ENCODE results near the gene IL17F. TPM values are rescaled to one million over a fixed set of nuclear protein-coding genes. Genes with fewer than 3 reads are reported as not detected.

Gene IL17F
- total RNA-seq, 2 experiments from 2014 or later: not detected

GRCh38 chr6:52288216-52288615 is 43.9 kb upstream of the IL17F start:
- DNase-seq (ENCODE audit: low spot score): no peak
- Histone ChIP-seq H3K4me3 (ENCODE audit: low read depth, low read length, poor library complexity, severe bottlenecking) (no peak overlapping the region), H3K27ac (ENCODE audit: low read depth, low read length, poor library complexity, severe bottlenecking) (no peak overlapping the region), H3K9me2 (ENCODE audit: insufficient read depth, low read length) (no peaks in the 10 kb centered on the region), H3K4me2 (ENCODE audit: low read length) (no peak overlapping the region), H2AFZ (ENCODE audit: low read length) (no peak overlapping the region), H3K9me3 (ENCODE audit: low read length) (no peaks in the 10 kb centered on the region), H4K20me1 (ENCODE audit: insufficient read depth, low read length) (peaks cover 5% of the 10 kb centered on the region; the same call in 1 of the 2 replicates), H3K4me1 (ENCODE audit: insufficient read depth, low read length, poor library complexity, severe bottlenecking) (peaks cover 35% of the 10 kb centered on the region), H3K79me2 (ENCODE audit: insufficient read depth, low read depth, low read length) (peaks cover 19% of the 10 kb centered on the region), H3K36me3 (ENCODE audit: insufficient read depth, low read length) (peaks cover 11% of the 10 kb centered on the region)
- no peak for TF ChIP-seq EZH2phosphoT487 (IDR thresholded peaks at IDR 0.05; ENCODE audit: borderline replicate concordance, low read depth, low read length)
- TF ChIP-seq CTCF (conservative IDR thresholded peaks at IDR 0.05; ENCODE audit: low read length): no peak
- POLR2A ChIA-PET: interaction anchor here (0.6 to 8.9 kb wide), 2 partner anchors 19 to 257 kb away, joined by 3 to 122 read pairs; no protein-coding TSS in a partner anchor
- intact Hi-C loops (cut with micrococcal nuclease; ENCODE audit: unreplicated experiment): loop anchor here (5.0 kb wide), 1 partner anchor 289 kb away; the partner anchor contains the start of gene TRAM2
- no TSS peak for BruUV-seq (replicated peaks)
- CTCF ChIA-PET (ENCODE audit: unreplicated experiment): no interaction called here

DNA sequence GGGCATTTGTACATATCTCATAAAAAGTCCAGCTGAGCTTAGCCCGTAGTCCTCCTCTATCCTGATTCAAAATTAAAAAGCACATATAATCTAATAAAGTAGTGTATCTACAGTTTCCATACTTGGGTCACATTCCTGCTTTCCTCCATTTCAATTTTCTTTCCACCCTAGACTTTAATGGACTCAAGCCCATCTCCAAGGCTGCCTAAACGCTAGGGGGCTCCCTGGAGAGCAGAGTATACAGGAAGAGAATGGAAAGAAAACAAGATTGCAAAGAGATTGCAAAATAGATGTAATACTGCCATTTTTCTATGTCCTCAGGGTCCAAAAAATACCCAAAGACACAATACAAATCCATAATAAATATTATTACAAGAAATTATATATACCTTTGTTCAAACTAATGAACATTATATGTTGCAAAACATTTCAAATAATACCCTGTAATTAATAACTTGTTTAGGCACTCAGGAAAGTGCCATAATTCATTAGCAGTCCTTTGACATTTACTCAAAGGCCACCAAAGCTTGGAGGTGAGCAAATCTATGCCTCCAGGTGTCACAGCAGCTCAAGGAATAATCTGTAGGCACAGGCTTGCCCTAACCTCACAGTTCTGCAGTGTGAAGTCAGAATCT is 42.6 kb upstream of the IL17F start:
- Histone ChIP-seq H3K4me3 (ENCODE audit: low read depth, low read length, poor library complexity, severe bottlenecking) (peak overlapping the region; percentile 85), H3K27ac (ENCODE audit: low read depth, low read length, poor library complexity, severe bottlenecking) (peak overlapping the region; percentile 90), H3K4me2 (ENCODE audit: low read length) (peak overlapping the region; percentile 71), H4K20me1 (ENCODE audit: insufficient read depth, low read length) (peaks cover 16% of the 10 kb centered on the region; the same call in 1 of the 2 replicates), H2AFZ (ENCODE audit: low read length) (peak overlapping the region; percentile 71; the same call in 1 of the 2 replicates), H3K4me1 (ENCODE audit: insufficient read depth, low read length, poor library complexity, severe bottlenecking) (peaks cover 41% of the 10 kb centered on the region), H3K9me2 (ENCODE audit: insufficient read depth, low read length) (no peaks in the 10 kb centered on the region), H3K79me2 (ENCODE audit: insufficient read depth, low read depth, low read length) (peaks cover 32% of the 10 kb centered on the region), H3K9me3 (ENCODE audit: low read length) (no peaks in the 10 kb centered on the region), H3K36me3 (ENCODE audit: insufficient read depth, low read length) (peaks cover 24% of the 10 kb centered on the region)
- CTCF ChIA-PET (ENCODE audit: unreplicated experiment): interaction anchor here (0.5 to 3.5 kb wide), 8 partner anchors 15 to 422 kb away, joined by 3 to 16 read pairs (median 4); partner anchors contain the start of gene PAQR8
- no TSS peak for BruUV-seq (replicated peaks)
- intact Hi-C loops (cut with micrococcal nuclease; ENCODE audit: unreplicated experiment): loop anchor here (1.0 to 5.0 kb wide), 2 partner anchors 112 to 290 kb away; partner anchors contain the start of gene TRAM2
- peak; percentile 96 for TF ChIP-seq CTCF (conservative IDR thresholded peaks at IDR 0.05; ENCODE audit: low read length)
- no peak for TF ChIP-seq EZH2phosphoT487 (IDR thresholded peaks at IDR 0.05; ENCODE audit: borderline replicate concordance, low read depth, low read length)
- DNase-seq (ENCODE audit: low spot score): peak; percentile 80
- POLR2A ChIA-PET: interaction anchor here (0.5 to 8.9 kb wide), 15 partner anchors 7 to 381 kb away, joined by 3 to 122 read pairs (median 7); partner anchors contain the start of gene PAQR8
